HCT116 (cell line): Measurements from ENCODE around the gene FRMD8. TPM values are rescaled to one million over a fixed set of nuclear protein-coding genes. Genes with fewer than 3 reads are reported as not detected.

Experiments used
- ATAC-seq: fragments of 200-7000 bp; cut with Tn5 transposase; 2 replicates; pipeline ENCODE4 v1.9.1; 2020; ENCODE audit warnings: mild to moderate bottlenecking, moderate library complexity
- BruUV-seq: library from RNA; stranded (reverse); fragments of 400-500 nt; replicated peaks from 2 replicates; lab custom pipeline; 2021; lab: Mats Ljungman, UMichigan
- CTCF ChIA-PET: fragments of 300-600 bp; sonication (Branson Sonifier 250); formaldehyde crosslinking; loops from one replicate; lab custom pipeline; 2021; ENCODE audit warnings: antibody characterized with exemption; lab: Charles Lee
- POLR2A ChIA-PET: fragments of 300-600, 350-600 bp; sonication (Branson Sonifier 250); formaldehyde crosslinking; loops from one replicate; lab custom pipeline; 2021; ENCODE audit warnings: antibody characterized with exemption; lab: Charles Lee
- RAD21 ChIA-PET, 2 experiments: fragments of 300-600 bp; sonication (Branson Sonifier 250); formaldehyde crosslinking; loops; one replicate each; lab custom pipeline; 2023; ENCODE audit warnings: low total read pairs in 2 of 2; ENCODE audit not compliant: uncharacterized antibody in 2 of 2, unreplicated experiment in 2 of 2, low non-redundant PET in 1 of 2; lab: Charles Lee
- DNase-seq: peaks from one replicate; pipeline ENCODE4 v3.0.0-alpha.2; 2010; ENCODE audit warnings: low read depth, low spot score
- H2AFZ ChIP-seq: fragments of 200-600 bp; shearing (Covaris generic), sonication (generic); 2 replicates; pipeline ENCODE4 v1.6.1; 2017; ENCODE audit warnings: low read depth, mixed run types, mixed read lengths, antibody characterized with exemption, low read length; ENCODE audit not compliant: poor library complexity, severe bottlenecking
- H3K27ac ChIP-seq: 2 replicates; pipeline ENCODE4 v1.5.1; 2012; ENCODE audit warnings: low read depth, low read length
- H3K27me3 ChIP-seq: fragments of 200-600 bp; sonication (generic); 2 replicates; pipeline ENCODE4 v1.6.1; 2016; ENCODE audit warnings: mixed run types, low read length, mixed read lengths; ENCODE audit not compliant: insufficient read depth
- H3K36me3 ChIP-seq, 2 experiments: fragments of 200-500 bp in 1 of 2; fragments of 200-600 bp in 1 of 2; sonication (Bioruptor generic) in 1 of 2; sonication (generic) in 1 of 2; 2 replicates each; pipeline versions ENCODE4 v1.5.1 to v1.6.1; 2014 to 2016; ENCODE audit warnings: low read length in 2 of 2, inconsistent platforms in 1 of 2, mixed read lengths in 1 of 2, mixed run types in 1 of 2; ENCODE audit not compliant: insufficient read depth in 2 of 2, control insufficient read depth in 1 of 2
- H3K4me1 ChIP-seq, 2 experiments: fragments of 200-600 bp in 1 of 2; sonication (generic) in 1 of 2; 2 replicates each; pipeline versions ENCODE4 v1.5.1 to v1.6.1; 2012 to 2017; ENCODE audit warnings: low read length in 2 of 2, inconsistent platforms in 1 of 2, mild to moderate bottlenecking in 1 of 2, mixed read lengths in 1 of 2, mixed run types in 1 of 2, moderate library complexity in 1 of 2; ENCODE audit not compliant: insufficient read depth in 2 of 2, control insufficient read depth in 1 of 2
- H3K4me2 ChIP-seq: fragments of 200-600 bp; sonication (generic); 2 replicates; pipeline ENCODE4 v1.6.1; 2017; ENCODE audit warnings: mixed run types, low read length, mixed read lengths
- H3K4me3 ChIP-seq, 2 experiments: fragments of 200-600 bp in 1 of 2; sonication (generic) in 1 of 2; replicated peaks in 1 of 2; 2 replicates each; pipeline ENCODE4 v1.5.1; 2011 to 2016; ENCODE audit warnings: low read length in 2 of 2, control low read depth in 1 of 2, low read depth in 1 of 2, mild to moderate bottlenecking in 1 of 2, mixed read lengths in 1 of 2, mixed run types in 1 of 2
- H3K79me2 ChIP-seq: fragments of 200-600 bp; sonication (generic); 2 replicates; pipeline ENCODE4 v1.6.1; 2017; ENCODE audit warnings: mild to moderate bottlenecking, mixed run types, low read length, moderate library complexity, mixed read lengths; ENCODE audit not compliant: insufficient read depth
- H3K9ac ChIP-seq: fragments of 200-600 bp; sonication (generic); 2 replicates; pipeline ENCODE4 v1.6.1; 2016; ENCODE audit warnings: low read length, mixed read lengths
- H3K9me2 ChIP-seq: fragments of 200-600 bp; sonication (generic), shearing (Covaris generic); 2 replicates; pipeline ENCODE4 v1.6.1; 2017; ENCODE audit warnings: mixed run types, mild to moderate bottlenecking, moderate library complexity; ENCODE audit not compliant: insufficient read depth
- H3K9me3 ChIP-seq, 2 experiments: fragments of 200-500 bp in 1 of 2; fragments of 200-600 bp in 1 of 2; sonication (Bioruptor generic) in 1 of 2; sonication (generic) in 1 of 2; 2 replicates each; pipeline ENCODE4 v1.6.1; 2014 to 2017; ENCODE audit warnings: low read length in 2 of 2, mixed read lengths in 2 of 2, inconsistent platforms in 1 of 2, low read depth in 1 of 2, mild to moderate bottlenecking in 1 of 2, mixed run types in 1 of 2, moderate library complexity in 1 of 2; ENCODE audit not compliant: control insufficient read depth in 1 of 2, insufficient read depth in 1 of 2
- H4K20me1 ChIP-seq: fragments of 200-600 bp; sonication (generic), shearing (Covaris generic); 2 replicates; pipeline ENCODE4 v1.6.1; 2017; ENCODE audit warnings: mixed run types, mild to moderate bottlenecking, moderate library complexity; ENCODE audit not compliant: insufficient read depth
- ELF1 ChIP-seq: IDR thresholded peaks from 2 replicates; pipeline ENCODE4 v1.6.1; 2012; ENCODE audit warnings: low read depth, borderline replicate concordance
- FOSL1 ChIP-seq: IDR thresholded peaks from 2 replicates; pipeline ENCODE4 v1.6.1; 2012; ENCODE audit warnings: low read depth
- MAX ChIP-seq: IDR thresholded peaks from 2 replicates; pipeline ENCODE4 v1.6.1; 2012
- POLR2A ChIP-seq: IDR thresholded peaks from 2 replicates; pipeline ENCODE4 v1.7.0; 2011; ENCODE audit warnings: borderline replicate concordance; ENCODE audit not compliant: insufficient read depth, insufficient read length; ENCODE audit errors: extremely low read depth
- POLR2AphosphoS5 ChIP-seq: IDR thresholded peaks from 2 replicates; pipeline ENCODE4 v1.6.1; 2011; ENCODE audit warnings: mild to moderate bottlenecking, low read depth, low read length, moderate library complexity
- REST ChIP-seq: IDR thresholded peaks from 2 replicates; pipeline ENCODE4 v1.6.1; 2012; ENCODE audit warnings: low read depth
- SP1 ChIP-seq: IDR thresholded peaks from 2 replicates; pipeline ENCODE4 v1.6.1; 2012; ENCODE audit warnings: low read depth
- SRF ChIP-seq: IDR thresholded peaks from 2 replicates; pipeline ENCODE4 v1.6.1; 2012; ENCODE audit warnings: low read depth
- TCF7L2 ChIP-seq: IDR thresholded peaks from 2 replicates; pipeline ENCODE4 v1.7.0; 2011; ENCODE audit warnings: borderline replicate concordance, inconsistent platforms; ENCODE audit not compliant: insufficient read depth, insufficient read length; ENCODE audit errors: extremely low read depth
- ZBTB33 ChIP-seq: IDR thresholded peaks from 2 replicates; pipeline ENCODE4 v1.6.1; 2011; ENCODE audit warnings: mild to moderate bottlenecking, low read length, moderate library complexity; ENCODE audit not compliant: insufficient replicate concordance; ENCODE audit errors: extremely low read depth
- ZNF274 ChIP-seq: fragments of 200-500 bp; sonication (Bioruptor generic); IDR thresholded peaks from 2 replicates; pipeline ENCODE4 v1.6.1; 2014; ENCODE audit warnings: mild to moderate bottlenecking, low read depth, low read length, inconsistent platforms
- intact Hi-C: fragments of 100-400 bp; cut with micrococcal nuclease; formaldehyde crosslinking; loops from 2 replicates; pipeline ENCODE4 v1.10.0; 2022
- total RNA-seq: library from RNA; stranded (reverse); gene quantifications from one replicate; pipeline ENCODE4 v1.2.1, GENCODE V29; 2021; ENCODE audit not compliant: unreplicated experiment

The FRMD8 gene
- total RNA-seq, 1 experiment from 2014 or later = 35.8 TPM

GRCh38 chr11:65403607-65404121, 17.2 kb downstream of the FRMD8 start:
- ChIA-PET RAD21 (no interaction called here), POLR2A (no interaction called here), CTCF (no interaction called here)
- Histone ChIP-seq H3K36me3 (peaks cover 22 to 23% of the 10 kb centered on the region in 2 experiments), H3K4me3 (no peak overlapping the region), H3K4me2 (no peak overlapping the region), H3K27me3 (no peaks in the 10 kb centered on the region), H3K79me2 (no peaks in the 10 kb centered on the region), H3K9me3 (no peaks in the 10 kb centered on the region), H3K9ac (no peak overlapping the region), H2AFZ (no peak overlapping the region), H3K4me1 (no peaks in the 10 kb centered on the region), H3K27ac (no peak overlapping the region), H3K9me2 (no peaks in the 10 kb centered on the region), H4K20me1 (no peaks in the 10 kb centered on the region)
- no peak for ATAC-seq
- BruUV-seq = no TSS peak
- no peak for DNase-seq
- no peak for TF ChIP-seq SP1
- TF ChIP-seq POLR2A = no peak
- no peak for TF ChIP-seq SRF
- no peak for TF ChIP-seq REST
- no peak for TF ChIP-seq POLR2AphosphoS5
- no peak for TF ChIP-seq ZNF274
- intact Hi-C loops = no loop called here

GRCh38 chr11:65404210-65404609, 17.8 kb downstream of the FRMD8 start:
- intact Hi-C loops = no loop called here
- CTCF ChIA-PET = no interaction called here

More at GRCh38 chr11:65404210-65404609, 17.8 kb downstream of the FRMD8 start:
- Histone ChIP-seq H3K9me3 (no peaks in the 10 kb centered on the region), H3K4me2 (no peak overlapping the region), H3K9ac (no peak overlapping the region), H2AFZ (no peak overlapping the region), H3K79me2 (no peaks in the 10 kb centered on the region), H3K27me3 (no peaks in the 10 kb centered on the region), H3K4me3 (no peak overlapping the region), H3K9me2 (no peaks in the 10 kb centered on the region), H3K36me3 (peaks cover 22 to 23% of the 10 kb centered on the region in 2 experiments), H4K20me1 (no peaks in the 10 kb centered on the region), H3K4me1 (no peaks in the 10 kb centered on the region), H3K27ac (no peak overlapping the region)
- ChIA-PET RAD21 (no interaction called here), POLR2A (no interaction called here)
- TF ChIP-seq FOSL1 = no peak
- TF ChIP-seq ZBTB33 = no peak
- no peak for TF ChIP-seq MAX
- no peak for TF ChIP-seq SRF
- TF ChIP-seq ELF1 = no peak
- TF ChIP-seq TCF7L2 = no peak
- no peak for DNase-seq
- no peak for ATAC-seq
- no TSS peak for BruUV-seq
